ENCODE results near the gene MED13L.

The MED13L gene

GRCh38 chr12:115973968-115974724 lies 303.3 kb downstream of the MED13L start:
- TF ChIP-seq TAF1 (IDR thresholded peaks at IDR 0.05; ENCODE audit: borderline replicate concordance, insufficient read depth, low read length) = no peak
- no peak for TF ChIP-seq FOXP2 (optimal IDR thresholded peaks at IDR 0.05; ENCODE audit: borderline replicate concordance, extremely low read depth, extremely low read length, insufficient read depth)
- no peak for TF ChIP-seq POLR2AphosphoS5 (IDR thresholded peaks at IDR 0.05; ENCODE audit: low read depth, low read length)
- no peak for TF ChIP-seq REST (IDR thresholded peaks at IDR 0.05; ENCODE audit: insufficient read depth in 1 of 2, low read depth in 2 of 2, low read length in 2 of 2)
- no peak for TF ChIP-seq SIN3A (IDR thresholded peaks at IDR 0.05; ENCODE audit: borderline replicate concordance, insufficient read depth, low read length)

DNA sequence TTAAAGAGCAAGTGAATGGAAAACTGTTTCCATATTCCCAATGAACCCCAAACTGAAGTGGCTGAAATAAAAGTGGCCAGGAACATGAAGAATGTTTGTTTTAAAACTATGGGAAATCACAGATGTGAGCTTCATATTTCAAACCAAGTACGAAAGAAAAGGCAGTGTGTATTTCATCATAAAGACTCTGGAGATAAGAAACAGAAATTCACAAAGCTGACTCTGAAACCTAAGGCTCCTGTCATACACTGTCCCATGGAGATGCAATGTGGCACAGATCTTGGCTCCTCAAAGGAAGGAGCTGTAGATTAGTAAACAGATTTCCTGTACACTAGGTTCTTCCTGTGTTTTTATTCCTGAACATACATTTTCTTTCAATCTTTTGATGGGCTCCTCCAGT lies 304.4 kb downstream of the MED13L start:
- TF ChIP-seq FOXP2 (optimal IDR thresholded peaks at IDR 0.05; ENCODE audit: borderline replicate concordance, extremely low read depth, extremely low read length, insufficient read depth) (no peak), TAF1 (IDR thresholded peaks at IDR 0.05; ENCODE audit: borderline replicate concordance, insufficient read depth, low read length) (no peak), POLR2AphosphoS5 (IDR thresholded peaks at IDR 0.05; ENCODE audit: low read depth, low read length) (no peak)

GRCh38 chr12:115972241-115972640 lies 305.3 kb downstream of the MED13L start:
- TF ChIP-seq SIN3A (IDR thresholded peaks at IDR 0.05; ENCODE audit: borderline replicate concordance, insufficient read depth, low read length) = no peak
- TF ChIP-seq TAF1 (IDR thresholded peaks at IDR 0.05; ENCODE audit: borderline replicate concordance, insufficient read depth, low read length) = no peak
- no peak for TF ChIP-seq FOXP2 (optimal IDR thresholded peaks at IDR 0.05; ENCODE audit: borderline replicate concordance, extremely low read depth, extremely low read length, insufficient read depth)
- no peak for TF ChIP-seq POLR2AphosphoS5 (IDR thresholded peaks at IDR 0.05; ENCODE audit: low read depth, low read length)
- no peak for TF ChIP-seq REST (IDR thresholded peaks at IDR 0.05; ENCODE audit: insufficient read depth in 1 of 2, low read depth in 2 of 2, low read length in 2 of 2)

DNA sequence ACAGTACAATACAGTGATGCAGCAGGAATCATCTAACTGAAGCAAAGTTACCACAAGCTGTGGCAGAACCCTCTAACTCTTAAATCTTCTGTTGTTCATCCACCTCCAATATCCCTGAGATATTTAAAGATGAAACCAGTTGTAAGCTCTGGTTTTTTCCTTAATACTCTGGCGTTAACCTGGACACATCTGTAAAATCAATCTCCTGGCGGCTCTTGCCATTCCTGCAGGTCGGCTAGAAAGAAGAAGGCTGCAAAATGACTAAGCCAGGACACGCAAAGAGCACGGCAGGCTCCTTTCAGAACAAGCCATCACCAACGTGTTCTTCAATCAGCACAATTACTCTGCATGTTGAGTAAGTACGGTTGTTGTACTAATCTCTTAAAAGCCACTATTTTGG lies 309.3 kb downstream of the MED13L start:
- TF ChIP-seq SIN3A (IDR thresholded peaks at IDR 0.05; ENCODE audit: borderline replicate concordance, insufficient read depth, low read length) (no peak), TAF1 (IDR thresholded peaks at IDR 0.05; ENCODE audit: borderline replicate concordance, insufficient read depth, low read length) (no peak), POLR2AphosphoS5 (IDR thresholded peaks at IDR 0.05; ENCODE audit: low read depth, low read length) (no peak), REST (IDR thresholded peaks at IDR 0.05; ENCODE audit: insufficient read depth in 1 of 2, low read depth in 2 of 2, low read length in 2 of 2) (no peak), FOXP2 (optimal IDR thresholded peaks at IDR 0.05; ENCODE audit: borderline replicate concordance, extremely low read depth, extremely low read length, insufficient read depth) (no peak)

DNA sequence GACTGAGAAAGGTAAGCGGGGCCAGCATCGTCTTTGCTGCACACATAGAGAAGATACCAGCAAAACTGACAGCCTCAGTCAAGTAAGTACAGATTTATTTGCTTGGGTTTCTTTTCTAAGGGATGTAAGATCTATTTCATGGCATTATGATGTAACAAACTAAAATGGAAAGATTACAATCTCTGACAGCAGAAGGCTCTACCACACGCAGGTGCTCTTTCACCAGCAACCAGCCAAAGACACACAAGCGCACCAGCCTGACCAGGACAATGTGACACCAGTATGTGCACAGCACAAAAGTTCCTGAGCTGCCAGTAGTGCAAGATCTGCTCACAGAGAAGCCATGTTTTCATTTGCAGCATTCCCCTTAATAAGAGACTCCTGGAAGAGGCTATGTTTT lies 311.1 kb downstream of the MED13L start:
- TF ChIP-seq POLR2AphosphoS5 (IDR thresholded peaks at IDR 0.05; ENCODE audit: low read depth, low read length) = no peak
- TF ChIP-seq FOXP2 (optimal IDR thresholded peaks at IDR 0.05; ENCODE audit: borderline replicate concordance, extremely low read depth, extremely low read length, insufficient read depth) = no peak
- TF ChIP-seq TAF1 (IDR thresholded peaks at IDR 0.05; ENCODE audit: borderline replicate concordance, insufficient read depth, low read length) = no peak
- no peak for TF ChIP-seq SIN3A (IDR thresholded peaks at IDR 0.05; ENCODE audit: borderline replicate concordance, insufficient read depth, low read length)

DNA sequence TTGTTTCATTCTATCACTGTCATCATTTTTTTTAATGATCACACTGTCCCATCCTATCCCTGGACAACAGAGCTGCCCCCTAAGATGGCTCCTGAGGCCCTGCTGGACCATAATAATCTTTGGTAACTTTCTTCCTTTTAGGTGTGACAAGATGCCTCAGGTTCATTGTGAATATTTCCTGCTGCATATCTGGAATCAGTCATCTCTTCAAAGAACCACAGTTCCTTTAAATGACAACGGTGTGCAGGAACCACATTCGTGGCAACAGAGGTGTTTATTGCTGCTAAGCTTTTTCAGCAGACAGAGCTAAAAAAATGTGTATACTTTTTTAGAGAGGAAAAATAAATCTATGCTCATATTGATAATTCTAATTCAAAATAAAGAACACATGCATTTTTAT lies 312.9 kb downstream of the MED13L start:
- TF ChIP-seq POLR2AphosphoS5 (IDR thresholded peaks at IDR 0.05; ENCODE audit: low read depth, low read length) (no peak), SIN3A (IDR thresholded peaks at IDR 0.05; ENCODE audit: borderline replicate concordance, insufficient read depth, low read length) (no peak), TAF1 (IDR thresholded peaks at IDR 0.05; ENCODE audit: borderline replicate concordance, insufficient read depth, low read length) (no peak), FOXP2 (optimal IDR thresholded peaks at IDR 0.05; ENCODE audit: borderline replicate concordance, extremely low read depth, extremely low read length, insufficient read depth) (no peak), REST (IDR thresholded peaks at IDR 0.05; ENCODE audit: insufficient read depth in 1 of 2, low read depth in 2 of 2, low read length in 2 of 2) (no peak)

All from PFSK-1 (cell line).